SK-N-MC (cell line): ENCODE measurements around the gene SRSF12.

Source experiments
- EZH2 ChIP-seq: fragments of 200-600 bp; sonication (generic); IDR thresholded peaks from one replicate; pipeline ENCODE4 v1.6.1; 2017; ENCODE audit warnings: antibody characterized with exemption
- POLR2AphosphoS5 ChIP-seq: IDR thresholded peaks from 2 replicates; pipeline ENCODE4 v1.6.1; 2012; ENCODE audit warnings: mild to moderate bottlenecking, low read depth, low read length, borderline replicate concordance

DNA sequence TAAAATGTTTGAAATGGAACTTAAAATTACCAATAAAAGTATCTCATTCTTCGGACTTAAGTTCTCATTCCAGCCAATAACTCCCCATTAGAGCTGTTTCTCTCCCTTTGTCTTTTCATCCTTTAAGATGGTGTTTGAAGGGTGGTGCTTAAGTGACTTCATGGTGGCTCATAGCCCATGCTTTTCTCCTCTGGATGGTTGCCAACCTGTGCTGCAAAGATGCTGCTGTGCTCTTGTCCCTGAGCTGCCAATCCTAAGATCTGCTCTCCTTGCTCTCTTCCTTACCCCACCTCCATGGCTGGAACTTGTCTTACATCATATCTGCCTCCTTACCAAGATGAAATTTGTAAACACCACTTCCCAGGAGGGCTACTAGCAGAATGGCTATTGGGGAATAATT is 68.9 kb downstream of the SRSF12 start:
- no peak for TF ChIP-seq POLR2AphosphoS5
- no peak for TF ChIP-seq EZH2
